GM10248 (cell line): ENCODE measurements around the gene ASCL3.

Experiments used
- CTCF ChIA-PET: fragments of 300-600 bp; sonication (Branson Sonifier 250); formaldehyde crosslinking; extraction: SDS; loops from one replicate; lab custom pipeline; 2021; ENCODE audit warnings: antibody characterized with exemption; lab: Yijun Ruan, JAX
- POLR2A ChIA-PET: fragments of 350-650 bp; sonication (Branson Sonifier 250); formaldehyde crosslinking; extraction: SDS; loops from one replicate; lab custom pipeline; 2020; ENCODE audit warnings: antibody characterized with exemption; lab: Yijun Ruan, JAX
- DNase-seq: peaks from one replicate; pipeline ENCODE4 v3.0.0; 2012; ENCODE audit errors: extremely low spot score
- TF ChIP-seq, protein P1 (sequence below): IDR thresholded peaks from 2 replicates; pipeline ENCODE4 v1.5.1; 2012; ENCODE audit warnings: mild to moderate bottlenecking, low read depth; ENCODE audit errors: extremely low read depth, missing control alignments, control extremely low read depth

The ASCL3 gene

DNA sequence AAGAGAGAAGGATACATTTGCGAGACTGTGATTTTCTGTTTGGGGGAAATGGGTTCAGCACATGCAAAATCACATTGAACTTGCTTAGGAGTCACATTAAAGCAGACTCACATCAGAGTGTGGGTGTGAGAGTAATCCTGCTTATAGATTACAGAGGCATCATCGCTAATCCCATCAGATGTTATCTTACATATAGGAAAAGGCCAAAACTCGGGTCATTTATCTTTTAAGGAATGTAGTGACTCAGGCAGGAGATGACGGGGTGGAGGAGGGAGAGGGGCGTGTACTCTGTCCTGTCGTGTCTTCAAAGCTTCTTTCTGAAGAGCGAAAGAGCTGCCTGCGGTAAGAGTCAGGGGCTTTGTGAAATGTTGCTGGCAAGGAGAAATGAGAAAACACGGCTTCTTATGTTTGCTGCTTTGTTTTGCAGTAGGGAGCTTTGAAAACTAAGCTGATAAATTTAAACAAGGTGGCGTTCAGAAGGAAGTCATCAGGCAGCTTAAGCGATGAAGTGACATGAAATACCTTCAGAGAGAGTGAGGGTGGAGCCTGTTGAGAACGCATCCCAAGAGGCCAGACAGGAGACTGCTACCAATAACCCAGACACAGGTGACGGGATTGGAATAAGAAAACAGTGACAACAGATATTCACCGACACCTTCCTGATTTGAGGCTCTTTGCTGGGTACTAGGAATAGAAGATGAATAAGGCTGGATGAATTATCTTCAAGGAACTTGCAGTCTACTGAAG, 7.9 kb downstream of the ASCL3 start:
- TF ChIP-seq, protein P1, sequence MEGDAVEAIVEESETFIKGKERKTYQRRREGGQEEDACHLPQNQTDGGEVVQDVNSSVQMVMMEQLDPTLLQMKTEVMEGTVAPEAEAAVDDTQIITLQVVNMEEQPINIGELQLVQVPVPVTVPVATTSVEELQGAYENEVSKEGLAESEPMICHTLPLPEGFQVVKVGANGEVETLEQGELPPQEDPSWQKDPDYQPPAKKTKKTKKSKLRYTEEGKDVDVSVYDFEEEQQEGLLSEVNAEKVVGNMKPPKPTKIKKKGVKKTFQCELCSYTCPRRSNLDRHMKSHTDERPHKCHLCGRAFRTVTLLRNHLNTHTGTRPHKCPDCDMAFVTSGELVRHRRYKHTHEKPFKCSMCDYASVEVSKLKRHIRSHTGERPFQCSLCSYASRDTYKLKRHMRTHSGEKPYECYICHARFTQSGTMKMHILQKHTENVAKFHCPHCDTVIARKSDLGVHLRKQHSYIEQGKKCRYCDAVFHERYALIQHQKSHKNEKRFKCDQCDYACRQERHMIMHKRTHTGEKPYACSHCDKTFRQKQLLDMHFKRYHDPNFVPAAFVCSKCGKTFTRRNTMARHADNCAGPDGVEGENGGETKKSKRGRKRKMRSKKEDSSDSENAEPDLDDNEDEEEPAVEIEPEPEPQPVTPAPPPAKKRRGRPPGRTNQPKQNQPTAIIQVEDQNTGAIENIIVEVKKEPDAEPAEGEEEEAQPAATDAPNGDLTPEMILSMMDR: no peak
- DNase-seq: no peak
- CTCF ChIA-PET: interaction anchor here (0.9 to 2.1 kb wide), 3 partner anchors 8 to 25 kb away, joined by 3 to 12 read pairs (median 4); no protein-coding TSS in a partner anchor
- POLR2A ChIA-PET: no interaction called here

DNA sequence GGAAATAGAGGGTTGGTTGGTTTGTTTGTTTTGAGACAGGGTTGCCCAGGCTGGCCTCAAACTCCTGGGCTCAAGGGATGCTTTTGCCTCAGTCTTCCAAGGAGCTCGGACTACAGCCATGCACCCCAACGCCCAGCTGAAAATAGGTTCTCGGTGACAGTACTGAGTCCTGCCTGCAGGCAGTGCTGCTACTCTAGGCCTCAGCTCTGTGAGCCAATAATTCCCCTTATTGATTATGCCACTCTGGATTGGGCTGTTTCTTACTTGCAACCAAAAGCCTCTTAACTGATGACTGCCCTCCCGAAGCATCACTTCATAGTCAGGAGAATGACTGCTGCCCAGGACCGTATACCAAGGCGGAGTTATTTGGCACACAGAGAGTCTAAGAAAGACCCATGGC, 8.9 kb downstream of the ASCL3 start:
- TF ChIP-seq, protein P1: no peak
- POLR2A ChIA-PET: interaction anchor here (0.6 kb wide), 1 partner anchor 25 kb away, joined by 6 read pairs; no protein-coding TSS in a partner anchor
- no peak for DNase-seq
- CTCF ChIA-PET: no interaction called here

DNA sequence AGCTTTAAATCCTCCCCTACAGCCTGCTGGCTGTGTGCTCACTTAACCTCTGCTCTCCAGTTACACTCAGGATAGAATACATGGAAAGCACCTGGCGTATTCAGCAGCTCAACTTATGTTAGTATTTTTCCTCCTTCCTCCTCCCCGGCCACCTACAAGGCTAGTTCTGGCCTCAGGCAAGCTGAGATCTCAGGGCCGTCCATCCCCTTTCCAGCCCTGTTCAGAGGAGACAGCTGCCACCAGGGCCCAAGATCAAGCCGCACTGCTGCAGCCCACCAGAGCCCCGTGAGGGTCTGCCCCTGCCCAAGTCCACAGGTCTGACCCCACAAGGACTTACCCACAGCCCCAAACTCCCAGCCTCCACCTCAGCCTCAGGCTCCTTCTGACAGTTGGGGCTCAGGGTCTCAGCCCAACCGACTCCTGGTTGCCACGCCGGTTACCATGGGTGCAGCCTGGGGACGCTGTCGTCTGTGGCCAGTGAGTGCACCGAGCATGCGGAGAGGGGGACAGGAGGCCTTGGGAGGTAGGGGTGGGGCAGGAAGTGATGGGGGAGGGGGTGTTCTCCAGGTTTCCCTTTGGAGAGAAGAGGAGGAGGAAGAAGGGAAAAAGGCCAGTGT, 10.1 kb downstream of the ASCL3 start, which contains the start of gene C11orf16:
Gene C11orf16, minus strand, starts transcription at position 384 of the 617 bp plus-strand sequence. CDS start 639 bp downstream, outside the sequence.
- ChIA-PET CTCF (interaction anchor here (1.1 kb wide), 1 partner anchor 27 kb away, joined by 3 read pairs; no protein-coding TSS in a partner anchor), POLR2A (no interaction called here)
- TF ChIP-seq, protein P1: no peak
- DNase-seq: no peak

DNA sequence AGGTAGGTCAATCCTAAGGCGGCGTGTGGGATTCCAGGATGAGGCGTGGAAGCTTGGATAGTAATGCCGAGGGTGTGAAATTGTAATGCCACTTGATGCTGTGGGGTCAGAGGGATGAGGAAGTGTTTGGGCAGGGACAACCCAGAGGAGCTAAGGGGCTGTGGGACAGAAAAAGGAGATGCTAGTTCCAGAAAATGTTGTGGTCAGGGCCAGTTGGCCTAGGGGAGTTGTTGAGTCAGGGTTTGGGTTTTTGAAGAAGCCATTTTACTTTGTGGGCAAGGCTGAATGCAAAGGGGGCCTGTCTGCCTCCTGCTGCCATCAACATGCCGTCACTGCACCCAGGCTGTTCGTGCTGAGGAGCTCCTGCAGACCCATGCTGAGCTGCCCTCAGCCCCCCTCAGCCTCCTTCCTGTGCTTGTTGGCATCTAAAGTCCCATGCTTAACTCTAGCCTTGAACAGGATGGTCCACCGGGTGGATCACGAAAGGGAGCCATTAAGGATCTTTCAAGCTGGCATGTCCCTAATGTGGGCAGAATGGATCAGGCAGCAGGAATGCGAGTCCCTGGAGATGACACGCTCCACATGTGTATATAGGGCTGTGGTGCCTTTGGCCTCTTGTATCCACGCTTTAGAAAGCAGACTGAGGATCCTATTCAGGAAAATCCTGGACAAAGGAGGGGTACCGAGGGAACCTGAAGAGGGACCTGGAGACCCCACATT, 12.2 kb downstream of the ASCL3 start:
- CTCF ChIA-PET: interaction anchor here (1.0 to 4.0 kb wide), 2 partner anchors 16 to 29 kb away, joined by 6 to 18 read pairs; no protein-coding TSS in a partner anchor

DNA sequence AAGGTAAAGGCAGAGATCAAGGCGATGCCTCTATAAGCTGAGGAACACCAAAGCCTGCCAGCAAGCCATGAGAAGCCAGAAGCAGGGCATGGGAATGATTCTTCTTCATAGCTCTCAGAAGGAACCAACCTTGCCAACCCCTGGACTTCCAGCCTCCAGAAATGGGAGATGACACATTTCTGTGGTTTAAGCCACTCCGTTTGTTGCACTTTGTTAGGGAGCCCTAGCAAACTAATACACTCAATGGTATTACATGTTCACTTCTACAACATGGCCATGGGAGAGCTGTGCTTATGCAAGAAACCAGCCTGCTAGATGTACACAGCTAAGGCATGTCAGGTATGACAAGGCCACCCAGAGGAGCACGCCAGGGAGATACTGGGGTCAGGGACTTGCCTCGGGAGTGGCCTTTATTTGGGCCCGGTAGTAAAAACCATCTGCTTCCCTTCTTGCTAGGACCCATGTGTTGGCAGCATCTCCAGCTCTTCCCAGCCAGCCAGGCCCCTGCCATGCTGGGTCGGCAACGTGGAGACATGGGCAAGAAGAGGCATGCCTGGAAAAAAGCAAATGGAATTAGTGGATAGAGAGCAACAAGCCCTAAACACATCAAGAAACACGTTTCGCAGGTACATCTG, 13.7 kb downstream of the ASCL3 start:
- CTCF ChIA-PET: interaction anchor here (1.5 to 4.0 kb wide), 2 partner anchors 22 to 31 kb away, joined by 3 to 18 read pairs; no protein-coding TSS in a partner anchor
- no peak for DNase-seq
- TF ChIP-seq, protein P1: no peak
- POLR2A ChIA-PET: no interaction called here

More for the DNA sequence above, 12.2 kb downstream of the ASCL3 start:
- POLR2A ChIA-PET: no interaction called here
- no peak for DNase-seq
- TF ChIP-seq, protein P1: no peak
